Measurements from ENCODE around the gene CPA2. TPM values are rescaled to one million over a fixed set of nuclear protein-coding genes. Genes with fewer than 3 reads are reported as not detected.
"Not testable (repeated sequence)": the region's sequence is repeated elsewhere in the genome, so short reads cannot be mapped to it uniquely, and the experiment has no call there.

CPA2 gene
- total and polyA plus RNA-seq, 9 donors: 0.39 to 4.5 (median 0.54) TPM

GRCh38 chr7:130248842-130249241 is 17.8 kb upstream of the CPA2 start:
- H3K27ac ChIP-seq (ENCODE audit: low read length); DNase-seq; H3K27me3 ChIP-seq (ENCODE audit: control insufficient read depth, insufficient read depth, low read length); H3K36me3 ChIP-seq (ENCODE audit: control insufficient read depth, insufficient read depth, low read length); H3K9me3 ChIP-seq (replicated peaks; ENCODE audit: control insufficient read depth, low read depth, low read length); H3K4me3 ChIP-seq (ENCODE audit: low read length); H3K4me1 ChIP-seq (ENCODE audit: control insufficient read depth, insufficient read depth, low read length): not testable (repeated sequence)
- WGBS (ENCODE audit: insufficient coverage): 80% methylated on average over 1 of the region's 5 CpGs

- WGBS (ENCODE audit: insufficient coverage): no CpG with 5 or more reads among the region's 3 CpGs
- not testable (repeated sequence) for DNase-seq; H3K9me3 ChIP-seq (replicated peaks; ENCODE audit: control insufficient read depth, low read depth, low read length); H3K4me1 ChIP-seq (ENCODE audit: control insufficient read depth, insufficient read depth, low read length); H3K36me3 ChIP-seq (ENCODE audit: control insufficient read depth, insufficient read depth, low read length); H3K27ac ChIP-seq (ENCODE audit: low read length); H3K27me3 ChIP-seq (ENCODE audit: control insufficient read depth, insufficient read depth, low read length); H3K4me3 ChIP-seq (ENCODE audit: low read length)
Measured at GRCh38 chr7:130249626-130250025, 17.0 kb upstream of the CPA2 start.

GRCh38 chr7:130254555-130254954 is 12.1 kb upstream of the CPA2 start:
- 71% methylated on average over 5 of the region's 6 CpGs for WGBS (ENCODE audit: insufficient coverage)
- Histone ChIP-seq H3K27ac (ENCODE audit: low read length) (no peak overlapping the region), H3K4me3 (ENCODE audit: low read length) (no peak overlapping the region), H3K27me3 (ENCODE audit: control insufficient read depth, insufficient read depth, low read length) (no peaks in the 10 kb centered on the region), H3K36me3 (ENCODE audit: control insufficient read depth, insufficient read depth, low read length) (no peaks in the 10 kb centered on the region), H3K9me3 (replicated peaks; ENCODE audit: control insufficient read depth, low read depth, low read length) (peaks cover 26% of the 10 kb centered on the region), H3K4me1 (ENCODE audit: control insufficient read depth, insufficient read depth, low read length) (no peaks in the 10 kb centered on the region)
- no peak for DNase-seq

DNA sequence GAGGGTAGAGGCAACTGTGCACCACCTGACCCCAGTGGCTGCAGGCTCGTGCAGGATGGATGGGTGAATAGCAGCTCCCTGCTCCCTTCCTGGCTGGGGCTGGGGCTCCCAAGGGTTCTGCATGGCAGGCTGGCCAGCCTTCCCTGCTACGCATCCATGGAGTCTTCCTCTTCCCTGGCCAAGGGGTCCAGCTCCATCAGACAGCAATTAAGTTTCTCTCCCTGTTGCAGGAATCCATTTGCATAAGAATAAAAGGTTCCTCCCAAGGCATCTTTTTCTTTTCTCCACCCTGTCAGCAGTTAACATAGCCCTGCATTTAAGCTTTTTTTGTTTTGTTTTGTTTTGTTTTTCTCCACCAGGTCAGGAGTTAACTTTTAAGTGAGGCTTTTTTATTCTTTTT is 10.0 kb upstream of the CPA2 start:
- Histone ChIP-seq H3K27ac (ENCODE audit: low read length) (no peak overlapping the region), H3K4me1 (ENCODE audit: control insufficient read depth, insufficient read depth, low read length) (no peaks in the 10 kb centered on the region), H3K9me3 (replicated peaks; ENCODE audit: control insufficient read depth, low read depth, low read length) (peaks cover 43% of the 10 kb centered on the region), H3K27me3 (ENCODE audit: control insufficient read depth, insufficient read depth, low read length) (no peaks in the 10 kb centered on the region), H3K4me3 (ENCODE audit: low read length) (no peak overlapping the region), H3K36me3 (ENCODE audit: control insufficient read depth, insufficient read depth, low read length) (no peaks in the 10 kb centered on the region)
- no peak for DNase-seq
- 100% methylated on average over 1 of the region's 2 CpGs for WGBS (ENCODE audit: insufficient coverage)

GRCh38 chr7:130258494-130259078 is 8.1 kb upstream of the CPA2 start:
- H3K9me3 ChIP-seq (replicated peaks; ENCODE audit: control insufficient read depth, low read depth, low read length): peaks cover 43% of the 10 kb centered on the region
- whole genome bisulfite sequencing (ENCODE audit: insufficient coverage): no CpG with 5 or more reads among the region's 1 CpG
- H3K36me3 ChIP-seq (ENCODE audit: control insufficient read depth, insufficient read depth, low read length): no peaks in the 10 kb centered on the region
- H3K27ac ChIP-seq (ENCODE audit: low read length): no peak overlapping the region
- peaks cover 6% of the 10 kb centered on the region for H3K4me1 ChIP-seq (ENCODE audit: control insufficient read depth, insufficient read depth, low read length)
- H3K27me3 ChIP-seq (ENCODE audit: control insufficient read depth, insufficient read depth, low read length): no peaks in the 10 kb centered on the region
- no peak for DNase-seq
- H3K4me3 ChIP-seq (ENCODE audit: low read length): no peak overlapping the region

DNA sequence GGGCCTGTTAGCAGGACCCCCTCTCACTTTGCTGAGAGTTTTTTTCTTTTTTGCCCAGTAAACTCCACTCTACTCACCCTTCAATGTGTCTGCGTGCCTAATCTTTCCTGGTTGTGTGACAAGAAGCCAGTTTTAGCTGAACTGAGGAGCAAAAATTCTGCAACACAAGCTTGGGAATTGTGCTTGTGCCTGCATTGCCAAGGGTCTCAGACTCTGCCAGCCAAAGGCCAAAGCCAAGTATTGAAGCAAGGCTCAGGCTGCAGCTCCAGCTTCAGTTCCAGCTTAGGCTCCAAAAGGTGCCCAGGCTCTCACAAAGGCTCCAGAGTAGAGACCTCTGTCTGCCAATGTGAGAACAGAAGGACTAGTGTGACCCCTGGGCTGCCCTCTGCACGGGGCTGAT is 4.2 kb upstream of the CPA2 start:
- Histone ChIP-seq H3K36me3 (ENCODE audit: control insufficient read depth, insufficient read depth, low read length) (no peaks in the 10 kb centered on the region), H3K4me3 (ENCODE audit: low read length) (no peak overlapping the region), H3K4me1 (ENCODE audit: control insufficient read depth, insufficient read depth, low read length) (peaks cover 6% of the 10 kb centered on the region), H3K27ac (ENCODE audit: low read length) (no peak overlapping the region), H3K27me3 (ENCODE audit: control insufficient read depth, insufficient read depth, low read length) (no peaks in the 10 kb centered on the region), H3K9me3 (replicated peaks; ENCODE audit: control insufficient read depth, low read depth, low read length) (peaks cover 27% of the 10 kb centered on the region)
- 72% methylated on average over 2 of the region's 2 CpGs for WGBS (ENCODE audit: insufficient coverage)
- DNase-seq: peak; percentile 31

DNA sequence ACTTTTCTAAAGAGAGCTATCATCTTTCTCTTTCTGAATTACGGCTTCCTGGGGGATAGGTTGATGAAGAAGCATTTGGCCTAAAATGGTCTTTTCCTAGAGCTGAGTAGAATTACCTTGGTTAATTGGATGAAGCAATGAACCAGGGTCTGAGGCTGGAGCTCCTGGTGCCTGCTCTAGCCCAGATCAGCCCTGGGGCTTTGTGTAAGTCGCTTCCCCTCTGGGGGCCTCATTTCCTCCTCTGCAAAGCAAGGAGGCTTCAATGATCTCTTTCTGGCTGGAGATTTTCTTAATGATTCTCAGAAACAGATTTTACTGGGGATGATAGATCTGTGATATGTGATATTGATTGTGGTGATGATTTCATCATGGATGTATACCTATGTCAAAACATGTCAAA is 3.5 kb upstream of the CPA2 start:
- Histone ChIP-seq H3K9me3 (replicated peaks; ENCODE audit: control insufficient read depth, low read depth, low read length) (peaks cover 23% of the 10 kb centered on the region), H3K4me1 (ENCODE audit: control insufficient read depth, insufficient read depth, low read length) (peaks cover 6% of the 10 kb centered on the region), H3K36me3 (ENCODE audit: control insufficient read depth, insufficient read depth, low read length) (no peaks in the 10 kb centered on the region), H3K4me3 (ENCODE audit: low read length) (no peak overlapping the region), H3K27ac (ENCODE audit: low read length) (no peak overlapping the region), H3K27me3 (ENCODE audit: control insufficient read depth, insufficient read depth, low read length) (no peaks in the 10 kb centered on the region)
- 29% methylated on average over 1 of the region's 2 CpGs for WGBS (ENCODE audit: insufficient coverage)
- peak; percentile 30 for DNase-seq

DNA sequence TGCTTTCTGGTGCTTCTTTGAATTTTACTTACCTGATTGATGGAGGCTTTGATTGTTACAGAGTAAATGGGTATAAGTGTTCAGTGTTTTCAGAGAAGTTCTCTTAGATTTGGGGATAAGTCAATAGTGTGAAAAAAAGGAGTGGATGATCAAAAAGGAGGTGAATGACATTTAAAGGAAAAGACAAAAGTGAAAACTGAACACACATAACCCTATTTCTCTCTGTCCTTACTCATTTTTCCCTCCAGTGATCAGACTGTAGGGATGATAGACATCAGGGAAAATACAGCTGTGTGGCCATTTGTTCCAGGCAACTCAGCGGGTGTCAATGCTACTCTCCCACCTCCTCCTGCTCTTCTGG is 278 bp downstream of the CPA2 start:
- no CpG with 5 or more reads among the region's 1 CpG for WGBS (ENCODE audit: insufficient coverage)
- H3K36me3 ChIP-seq (ENCODE audit: control insufficient read depth, insufficient read depth, low read length): no peaks in the 10 kb centered on the region
- H3K4me3 ChIP-seq (ENCODE audit: low read length): no peak overlapping the region
- peaks cover 13% of the 10 kb centered on the region for H3K4me1 ChIP-seq (ENCODE audit: control insufficient read depth, insufficient read depth, low read length)
- no peak overlapping the region for H3K27ac ChIP-seq (ENCODE audit: low read length)
- H3K27me3 ChIP-seq (ENCODE audit: control insufficient read depth, insufficient read depth, low read length): no peaks in the 10 kb centered on the region
- H3K9me3 ChIP-seq (replicated peaks; ENCODE audit: control insufficient read depth, low read depth, low read length): no peaks in the 10 kb centered on the region
- no peak for DNase-seq

GRCh38 chr7:130268463-130269317 is 2.0 kb downstream of the CPA2 start:
- H3K27ac ChIP-seq (ENCODE audit: low read length): no peak overlapping the region
- peak; percentile 64 for DNase-seq
- no peaks in the 10 kb centered on the region for H3K36me3 ChIP-seq (ENCODE audit: control insufficient read depth, insufficient read depth, low read length)
- 40% methylated on average over 1 of the region's 6 CpGs for WGBS (ENCODE audit: insufficient coverage)
- H3K9me3 ChIP-seq (replicated peaks; ENCODE audit: control insufficient read depth, low read depth, low read length): no peaks in the 10 kb centered on the region
- peaks cover 17% of the 10 kb centered on the region for H3K4me1 ChIP-seq (ENCODE audit: control insufficient read depth, insufficient read depth, low read length)
- H3K27me3 ChIP-seq (ENCODE audit: control insufficient read depth, insufficient read depth, low read length): no peaks in the 10 kb centered on the region
- H3K4me3 ChIP-seq (ENCODE audit: low read length): no peak overlapping the region

- Histone ChIP-seq H3K36me3 (ENCODE audit: control insufficient read depth, insufficient read depth, low read length) (no peaks in the 10 kb centered on the region), H3K9me3 (replicated peaks; ENCODE audit: control insufficient read depth, low read depth, low read length) (no peaks in the 10 kb centered on the region), H3K4me1 (ENCODE audit: control insufficient read depth, insufficient read depth, low read length) (peaks cover 20% of the 10 kb centered on the region), H3K27ac (ENCODE audit: low read length) (no peak overlapping the region), H3K4me3 (ENCODE audit: low read length) (no peak overlapping the region), H3K27me3 (ENCODE audit: control insufficient read depth, insufficient read depth, low read length) (no peaks in the 10 kb centered on the region)
- DNase-seq: no peak
- no CpG with 5 or more reads among the region's 1 CpG for WGBS (ENCODE audit: insufficient coverage)
Measured at GRCh38 chr7:130269318-130269694, 2.6 kb downstream of the CPA2 start.

Measured in muscle of leg (tissue), 11 donors.